Neural progenitor cell (in vitro differentiated cells): ENCODE data around the gene MYH9. TPM values are rescaled to one million over a fixed set of nuclear protein-coding genes. Genes with fewer than 3 reads are reported as not detected.

Experiments
- DNase-seq: peaks from one replicate; pipeline ENCODE4 v3.0.0-alpha.2; 2016; ENCODE audit warnings: low spot score
- H2AFZ ChIP-seq: fragments of 200-600 bp; sonication (generic); replicated peaks from 2 replicates; pipeline ENCODE4 v1.6.1; 2016; ENCODE audit warnings: antibody characterized with exemption
- H3F3A ChIP-seq: fragments of 200-600 bp; sonication (generic); 2 replicates; pipeline ENCODE4 v1.6.1; 2016; ENCODE audit warnings: antibody characterized with exemption, low read depth
- H3K27ac ChIP-seq: fragments of 200-600 bp; sonication (generic); 2 replicates; pipeline ENCODE4 v1.5.1; 2016; ENCODE audit warnings: mild to moderate bottlenecking
- H3K27me3 ChIP-seq: fragments of 200-600 bp; sonication (generic); 2 replicates; pipeline ENCODE4 v1.6.1; 2016; ENCODE audit warnings: mild to moderate bottlenecking, moderate library complexity
- H3K36me3 ChIP-seq: fragments of 200-600 bp; sonication (generic); 2 replicates; pipeline ENCODE4 v1.5.1; 2016
- H3K4me1 ChIP-seq: fragments of 200-600 bp; sonication (generic); 2 replicates; pipeline ENCODE4 v1.6.1; 2016; ENCODE audit warnings: mixed run types
- H3K4me2 ChIP-seq: fragments of 200-600 bp; sonication (generic); 2 replicates; pipeline ENCODE4 v1.6.1; 2016
- H3K4me3 ChIP-seq: fragments of 200-600 bp; sonication (generic); 2 replicates; pipeline ENCODE4 v1.5.1; 2016
- H3K79me2 ChIP-seq: fragments of 200-600 bp; sonication (generic); 2 replicates; pipeline ENCODE4 v1.6.1; 2016; ENCODE audit warnings: low read depth
- H3K9ac ChIP-seq: fragments of 200-600 bp; sonication (generic); 2 replicates; pipeline ENCODE4 v1.6.1; 2016
- H3K9me3 ChIP-seq: fragments of 200-600 bp; sonication (generic); 2 replicates; pipeline ENCODE4 v1.5.1; 2016; ENCODE audit warnings: low read depth
- H4K20me1 ChIP-seq: fragments of 200-600 bp; sonication (generic); 2 replicates; pipeline ENCODE4 v1.6.1; 2016; ENCODE audit warnings: low read depth
- H3K27ac Mint-ChIP-seq: 3 replicates; pipeline ENCODE4 v1.8.0; 2021; ENCODE audit warnings: mixed read lengths
- H3K27me3 Mint-ChIP-seq: 2 replicates; pipeline ENCODE4 v1.8.0; 2022; ENCODE audit warnings: low read depth, mild to moderate bottlenecking, inconsistent platforms, moderate library complexity, mixed read lengths; ENCODE audit not compliant: insufficient read depth
- H3K36me3 Mint-ChIP-seq: 3 replicates; pipeline ENCODE4 v1.8.0; 2021; ENCODE audit warnings: mixed read lengths
- H3K4me1 Mint-ChIP-seq: 3 replicates; pipeline ENCODE4 v1.8.0; 2021; ENCODE audit warnings: mixed read lengths
- H3K4me3 Mint-ChIP-seq: 3 replicates; pipeline ENCODE4 v1.8.0; 2021; ENCODE audit warnings: mild to moderate bottlenecking, moderate library complexity, mixed read lengths
- H3K9me3 Mint-ChIP-seq: 3 replicates; pipeline ENCODE4 v1.8.0; 2020; ENCODE audit warnings: mixed read lengths
- EZH2 ChIP-seq: fragments of 200-600 bp; sonication (generic); IDR thresholded peaks from 2 replicates; pipeline ENCODE4 v1.6.1; 2017; ENCODE audit warnings: antibody characterized with exemption, mild to moderate bottlenecking, moderate library complexity
- EZH2phosphoT487 ChIP-seq: fragments of 200-600 bp; sonication (generic); IDR thresholded peaks from 2 replicates; pipeline ENCODE4 v1.6.1; 2017; ENCODE audit warnings: antibody characterized with exemption
- total RNA-seq: library from RNA; depleted of rRNA; stranded (reverse); fragments of >200 nt; gene quantifications from 2 replicates; pipeline ENCODE4 v1.2.3, GENCODE V29; 2015; ENCODE audit warnings: low replicate concordance
- TF ChIP-seq, protein P1 (sequence below): fragments of 200-600 bp; sonication (generic); IDR thresholded peaks from 2 replicates; pipeline ENCODE4 v1.5.1; 2017; ENCODE audit warnings: antibody characterized with exemption, mild to moderate bottlenecking

The MYH9 gene
- total RNA-seq, 1 donor from 2014 or later = 77.2 TPM

DNA sequence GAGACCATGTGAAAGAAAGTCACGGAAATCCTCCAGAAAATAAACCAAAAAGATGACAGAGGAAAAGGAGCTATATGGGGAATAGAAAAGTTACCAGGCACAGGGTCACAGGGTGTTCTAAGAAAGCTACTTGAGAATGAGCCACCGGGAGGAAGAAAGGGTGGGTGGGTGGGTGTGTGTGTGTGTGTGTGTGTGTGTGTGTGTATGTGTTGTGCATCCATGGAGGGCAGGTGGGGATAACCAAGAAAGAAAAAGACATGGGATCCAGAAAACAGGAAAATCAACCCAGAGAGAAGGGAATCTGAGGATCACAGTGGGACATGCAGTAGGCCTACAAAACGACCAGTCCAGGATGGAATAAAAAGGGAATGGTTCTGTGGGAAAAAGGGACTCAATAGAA lies 152.2 kb downstream of the MYH9 start:
- Mint-ChIP-seq H3K4me1 (peaks cover 36% of the 10 kb centered on the region), H3K9me3 (peaks cover 5% of the 10 kb centered on the region), H3K27me3 (peaks cover 2% of the 10 kb centered on the region), H3K36me3 (peaks cover 16% of the 10 kb centered on the region), H3K4me3 (no peak overlapping the region), H3K27ac (no peak overlapping the region)
- no peaks in the 10 kb centered on the region for H4K20me1 ChIP-seq
- H2AFZ ChIP-seq = no peak overlapping the region
- no peak overlapping the region for H3K4me3 ChIP-seq
- H3K4me1 ChIP-seq = peaks cover 24% of the 10 kb centered on the region
- no peaks in the 10 kb centered on the region for H3K36me3 ChIP-seq
- no peaks in the 10 kb centered on the region for H3K27me3 ChIP-seq
- no peaks in the 10 kb centered on the region for H3F3A ChIP-seq
- H3K27ac ChIP-seq = no peak overlapping the region
- TF ChIP-seq EZH2 (no peak), EZH2phosphoT487 (no peak)
- TF ChIP-seq, protein P1, sequence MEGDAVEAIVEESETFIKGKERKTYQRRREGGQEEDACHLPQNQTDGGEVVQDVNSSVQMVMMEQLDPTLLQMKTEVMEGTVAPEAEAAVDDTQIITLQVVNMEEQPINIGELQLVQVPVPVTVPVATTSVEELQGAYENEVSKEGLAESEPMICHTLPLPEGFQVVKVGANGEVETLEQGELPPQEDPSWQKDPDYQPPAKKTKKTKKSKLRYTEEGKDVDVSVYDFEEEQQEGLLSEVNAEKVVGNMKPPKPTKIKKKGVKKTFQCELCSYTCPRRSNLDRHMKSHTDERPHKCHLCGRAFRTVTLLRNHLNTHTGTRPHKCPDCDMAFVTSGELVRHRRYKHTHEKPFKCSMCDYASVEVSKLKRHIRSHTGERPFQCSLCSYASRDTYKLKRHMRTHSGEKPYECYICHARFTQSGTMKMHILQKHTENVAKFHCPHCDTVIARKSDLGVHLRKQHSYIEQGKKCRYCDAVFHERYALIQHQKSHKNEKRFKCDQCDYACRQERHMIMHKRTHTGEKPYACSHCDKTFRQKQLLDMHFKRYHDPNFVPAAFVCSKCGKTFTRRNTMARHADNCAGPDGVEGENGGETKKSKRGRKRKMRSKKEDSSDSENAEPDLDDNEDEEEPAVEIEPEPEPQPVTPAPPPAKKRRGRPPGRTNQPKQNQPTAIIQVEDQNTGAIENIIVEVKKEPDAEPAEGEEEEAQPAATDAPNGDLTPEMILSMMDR = no peak
- H3K9ac ChIP-seq = no peak overlapping the region
- no peaks in the 10 kb centered on the region for H3K9me3 ChIP-seq
- H3K4me2 ChIP-seq = no peak overlapping the region
- no peak for DNase-seq
- H3K79me2 ChIP-seq = no peaks in the 10 kb centered on the region

DNA sequence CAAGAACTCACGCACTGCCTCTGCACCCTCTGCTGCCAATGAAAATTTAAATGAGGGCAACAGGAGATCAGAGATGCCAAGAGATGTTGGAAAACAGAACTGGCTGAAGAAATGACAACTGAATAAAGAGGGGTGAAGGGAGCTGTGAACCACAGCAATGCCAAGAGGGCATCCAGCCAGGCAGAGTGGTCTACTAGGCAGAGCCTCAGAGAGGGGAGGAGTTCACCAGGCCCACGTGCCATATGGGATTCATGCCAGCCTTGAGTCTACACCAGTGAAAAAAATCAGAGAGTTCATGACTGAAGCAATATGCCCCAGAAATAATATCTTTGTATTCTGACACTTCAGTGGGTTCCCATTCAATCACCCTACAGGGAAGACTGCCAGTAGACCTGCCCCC lies 152.8 kb downstream of the MYH9 start:
- no peaks in the 10 kb centered on the region for H3K79me2 ChIP-seq
- H3K27ac ChIP-seq = no peak overlapping the region
- Mint-ChIP-seq H3K4me1 (peaks cover 32% of the 10 kb centered on the region), H3K27ac (no peak overlapping the region), H3K9me3 (peaks cover 5% of the 10 kb centered on the region), H3K4me3 (no peak overlapping the region), H3K27me3 (peaks cover 4% of the 10 kb centered on the region), H3K36me3 (peaks cover 19% of the 10 kb centered on the region)
- H3K4me1 ChIP-seq = peaks cover 24% of the 10 kb centered on the region
- H3K4me2 ChIP-seq = no peak overlapping the region
- no peak for DNase-seq
- TF ChIP-seq, protein P1 = no peak
- TF ChIP-seq EZH2phosphoT487 (no peak), EZH2 (no peak)
- H3F3A ChIP-seq = no peaks in the 10 kb centered on the region
- no peak overlapping the region for H2AFZ ChIP-seq
- no peaks in the 10 kb centered on the region for H3K9me3 ChIP-seq
- no peaks in the 10 kb centered on the region for H3K36me3 ChIP-seq
- no peaks in the 10 kb centered on the region for H4K20me1 ChIP-seq
- H3K9ac ChIP-seq = no peak overlapping the region
- H3K4me3 ChIP-seq = no peak overlapping the region
- no peaks in the 10 kb centered on the region for H3K27me3 ChIP-seq

DNA sequence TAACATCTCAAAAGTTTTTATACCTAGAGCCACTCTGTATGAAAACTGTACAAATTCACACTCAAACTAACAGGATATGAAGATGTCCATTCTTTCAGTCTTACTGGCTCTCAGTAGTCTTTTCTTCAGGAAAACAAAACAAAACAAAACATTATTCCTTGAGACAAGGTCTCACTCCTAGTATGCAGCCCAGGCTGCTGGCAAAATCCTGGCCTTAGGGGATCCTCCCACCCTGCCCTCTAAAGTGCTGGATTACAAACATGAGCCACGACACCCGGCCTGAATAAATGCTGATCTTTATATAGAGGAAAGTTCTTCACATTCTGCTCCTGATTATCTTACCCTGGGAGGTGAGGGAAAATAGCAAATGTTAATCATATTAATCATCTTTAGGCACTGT lies 153.6 kb downstream of the MYH9 start:
- H3K4me1 Mint-ChIP-seq = peaks cover 25% of the 10 kb centered on the region
- H3K27ac Mint-ChIP-seq = no peak overlapping the region
- peaks cover 4% of the 10 kb centered on the region for H3K27me3 Mint-ChIP-seq
- Histone ChIP-seq H3K4me3 (no peak overlapping the region), H3K79me2 (no peaks in the 10 kb centered on the region), H3K4me1 (peaks cover 24% of the 10 kb centered on the region), H3K27ac (no peak overlapping the region), H4K20me1 (no peaks in the 10 kb centered on the region), H3K27me3 (no peaks in the 10 kb centered on the region), H3K9me3 (no peaks in the 10 kb centered on the region), H2AFZ (no peak overlapping the region), H3K4me2 (no peak overlapping the region), H3F3A (no peaks in the 10 kb centered on the region), H3K9ac (no peak overlapping the region), H3K36me3 (no peaks in the 10 kb centered on the region)
- TF ChIP-seq EZH2 = no peak
- TF ChIP-seq, protein P1 = no peak
- TF ChIP-seq EZH2phosphoT487 = no peak
- H3K9me3 Mint-ChIP-seq = peaks cover 5% of the 10 kb centered on the region
- DNase-seq = no peak
- H3K4me3 Mint-ChIP-seq = no peak overlapping the region
- H3K36me3 Mint-ChIP-seq = peaks cover 19% of the 10 kb centered on the region
